HCT116 (cell line): ENCODE measurements around the gene AVP. TPM values are rescaled to one million over a fixed set of nuclear protein-coding genes. Genes with fewer than 3 reads are reported as not detected.

Experiments used
- ATAC-seq: fragments of 200-7000 bp; cut with Tn5 transposase; 2 replicates; pipeline ENCODE4 v1.9.1; 2020; ENCODE audit warnings: mild to moderate bottlenecking, moderate library complexity
- BruUV-seq: library from RNA; stranded (reverse); fragments of 400-500 nt; replicated peaks from 2 replicates; lab custom pipeline; 2021; lab: Mats Ljungman, UMichigan
- CTCF ChIA-PET: fragments of 300-600 bp; sonication (Branson Sonifier 250); formaldehyde crosslinking; loops from one replicate; lab custom pipeline; 2021; ENCODE audit warnings: antibody characterized with exemption; lab: Charles Lee
- POLR2A ChIA-PET: fragments of 300-600, 350-600 bp; sonication (Branson Sonifier 250); formaldehyde crosslinking; loops from one replicate; lab custom pipeline; 2021; ENCODE audit warnings: antibody characterized with exemption; lab: Charles Lee
- RAD21 ChIA-PET, 2 experiments: fragments of 300-600 bp; sonication (Branson Sonifier 250); formaldehyde crosslinking; loops; one replicate each; lab custom pipeline; 2023; ENCODE audit warnings: low total read pairs in 2 of 2; ENCODE audit not compliant: uncharacterized antibody in 2 of 2, unreplicated experiment in 2 of 2, low non-redundant PET in 1 of 2; lab: Charles Lee
- DNase-seq: peaks from one replicate; pipeline ENCODE4 v3.0.0-alpha.2; 2010; ENCODE audit warnings: low read depth, low spot score
- H2AFZ ChIP-seq: fragments of 200-600 bp; shearing (Covaris generic), sonication (generic); 2 replicates; pipeline ENCODE4 v1.6.1; 2017; ENCODE audit warnings: low read depth, mixed run types, mixed read lengths, antibody characterized with exemption, low read length; ENCODE audit not compliant: poor library complexity, severe bottlenecking
- H3K27ac ChIP-seq: 2 replicates; pipeline ENCODE4 v1.5.1; 2012; ENCODE audit warnings: low read depth, low read length
- H3K27me3 ChIP-seq: fragments of 200-600 bp; sonication (generic); 2 replicates; pipeline ENCODE4 v1.6.1; 2016; ENCODE audit warnings: mixed run types, low read length, mixed read lengths; ENCODE audit not compliant: insufficient read depth
- H3K36me3 ChIP-seq, 2 experiments: fragments of 200-500 bp in 1 of 2; fragments of 200-600 bp in 1 of 2; sonication (Bioruptor generic) in 1 of 2; sonication (generic) in 1 of 2; 2 replicates each; pipeline versions ENCODE4 v1.5.1 to v1.6.1; 2014 to 2016; ENCODE audit warnings: low read length in 2 of 2, inconsistent platforms in 1 of 2, mixed read lengths in 1 of 2, mixed run types in 1 of 2; ENCODE audit not compliant: insufficient read depth in 2 of 2, control insufficient read depth in 1 of 2
- H3K4me1 ChIP-seq, 2 experiments: fragments of 200-600 bp in 1 of 2; sonication (generic) in 1 of 2; 2 replicates each; pipeline versions ENCODE4 v1.5.1 to v1.6.1; 2012 to 2017; ENCODE audit warnings: low read length in 2 of 2, inconsistent platforms in 1 of 2, mild to moderate bottlenecking in 1 of 2, mixed read lengths in 1 of 2, mixed run types in 1 of 2, moderate library complexity in 1 of 2; ENCODE audit not compliant: insufficient read depth in 2 of 2, control insufficient read depth in 1 of 2
- H3K4me2 ChIP-seq: fragments of 200-600 bp; sonication (generic); 2 replicates; pipeline ENCODE4 v1.6.1; 2017; ENCODE audit warnings: mixed run types, low read length, mixed read lengths
- H3K4me3 ChIP-seq, 2 experiments: fragments of 200-600 bp in 1 of 2; sonication (generic) in 1 of 2; replicated peaks in 1 of 2; 2 replicates each; pipeline ENCODE4 v1.5.1; 2011 to 2016; ENCODE audit warnings: low read length in 2 of 2, control low read depth in 1 of 2, low read depth in 1 of 2, mild to moderate bottlenecking in 1 of 2, mixed read lengths in 1 of 2, mixed run types in 1 of 2
- H3K79me2 ChIP-seq: fragments of 200-600 bp; sonication (generic); 2 replicates; pipeline ENCODE4 v1.6.1; 2017; ENCODE audit warnings: mild to moderate bottlenecking, mixed run types, low read length, moderate library complexity, mixed read lengths; ENCODE audit not compliant: insufficient read depth
- H3K9ac ChIP-seq: fragments of 200-600 bp; sonication (generic); 2 replicates; pipeline ENCODE4 v1.6.1; 2016; ENCODE audit warnings: low read length, mixed read lengths
- H3K9me2 ChIP-seq: fragments of 200-600 bp; sonication (generic), shearing (Covaris generic); 2 replicates; pipeline ENCODE4 v1.6.1; 2017; ENCODE audit warnings: mixed run types, mild to moderate bottlenecking, moderate library complexity; ENCODE audit not compliant: insufficient read depth
- H3K9me3 ChIP-seq, 2 experiments: fragments of 200-500 bp in 1 of 2; fragments of 200-600 bp in 1 of 2; sonication (Bioruptor generic) in 1 of 2; sonication (generic) in 1 of 2; 2 replicates each; pipeline ENCODE4 v1.6.1; 2014 to 2017; ENCODE audit warnings: low read length in 2 of 2, mixed read lengths in 2 of 2, inconsistent platforms in 1 of 2, low read depth in 1 of 2, mild to moderate bottlenecking in 1 of 2, mixed run types in 1 of 2, moderate library complexity in 1 of 2; ENCODE audit not compliant: control insufficient read depth in 1 of 2, insufficient read depth in 1 of 2
- H4K20me1 ChIP-seq: fragments of 200-600 bp; sonication (generic), shearing (Covaris generic); 2 replicates; pipeline ENCODE4 v1.6.1; 2017; ENCODE audit warnings: mixed run types, mild to moderate bottlenecking, moderate library complexity; ENCODE audit not compliant: insufficient read depth
- CBX3 ChIP-seq: IDR thresholded peaks from 2 replicates; pipeline ENCODE4 v1.6.1; 2012; ENCODE audit warnings: low read depth
- CEBPB ChIP-seq: IDR thresholded peaks from 2 replicates; pipeline ENCODE4 v1.6.1; 2012; ENCODE audit warnings: low read depth
- EGR1 ChIP-seq: IDR thresholded peaks from 2 replicates; pipeline ENCODE4 v1.6.1; 2012; ENCODE audit warnings: low read depth
- ELF1 ChIP-seq: IDR thresholded peaks from 2 replicates; pipeline ENCODE4 v1.6.1; 2012; ENCODE audit warnings: low read depth, borderline replicate concordance
- EZH2 ChIP-seq: fragments of 200-600 bp; sonication (generic); IDR thresholded peaks from 2 replicates; pipeline ENCODE4 v1.6.1; 2017; ENCODE audit warnings: antibody characterized with exemption, mixed run types
- EZH2phosphoT487 ChIP-seq: fragments of 200-600 bp; IDR thresholded peaks from 2 replicates; pipeline ENCODE4 v1.6.1; 2018; ENCODE audit warnings: antibody characterized with exemption, borderline replicate concordance
- FOSL1 ChIP-seq: IDR thresholded peaks from 2 replicates; pipeline ENCODE4 v1.6.1; 2012; ENCODE audit warnings: low read depth
- JUND ChIP-seq: IDR thresholded peaks from 2 replicates; pipeline ENCODE4 v1.6.1; 2012
- POLR2A ChIP-seq: IDR thresholded peaks from 2 replicates; pipeline ENCODE4 v1.7.0; 2011; ENCODE audit warnings: borderline replicate concordance; ENCODE audit not compliant: insufficient read depth, insufficient read length; ENCODE audit errors: extremely low read depth
- POLR2AphosphoS5 ChIP-seq: IDR thresholded peaks from 2 replicates; pipeline ENCODE4 v1.6.1; 2011; ENCODE audit warnings: mild to moderate bottlenecking, low read depth, low read length, moderate library complexity
- RAD21 ChIP-seq: IDR thresholded peaks from 2 replicates; pipeline ENCODE4 v1.6.1; 2012; ENCODE audit warnings: low read depth, mild to moderate bottlenecking
- SIN3A ChIP-seq: IDR thresholded peaks from 2 replicates; pipeline ENCODE4 v1.6.1; 2012; ENCODE audit warnings: low read depth
- SP1 ChIP-seq: IDR thresholded peaks from 2 replicates; pipeline ENCODE4 v1.6.1; 2012; ENCODE audit warnings: low read depth
- SRF ChIP-seq: IDR thresholded peaks from 2 replicates; pipeline ENCODE4 v1.6.1; 2012; ENCODE audit warnings: low read depth
- YY1 ChIP-seq: IDR thresholded peaks from 2 replicates; pipeline ENCODE4 v1.6.1; 2011; ENCODE audit warnings: low read length, low read depth, moderate library complexity, mild to moderate bottlenecking; ENCODE audit not compliant: insufficient replicate concordance; ENCODE audit errors: extremely low read depth
- ZNF274 ChIP-seq: fragments of 200-500 bp; sonication (Bioruptor generic); IDR thresholded peaks from 2 replicates; pipeline ENCODE4 v1.6.1; 2014; ENCODE audit warnings: mild to moderate bottlenecking, low read depth, low read length, inconsistent platforms
- intact Hi-C: fragments of 100-400 bp; cut with micrococcal nuclease; formaldehyde crosslinking; loops from 2 replicates; pipeline ENCODE4 v1.10.0; 2022
- total RNA-seq: library from RNA; stranded (reverse); gene quantifications from one replicate; pipeline ENCODE4 v1.2.1, GENCODE V29; 2021; ENCODE audit not compliant: unreplicated experiment
- TF ChIP-seq, protein P1 (sequence below): IDR thresholded peaks from 2 replicates; pipeline ENCODE4 v1.6.1; 2011; ENCODE audit warnings: mild to moderate bottlenecking, low read length, moderate library complexity; ENCODE audit not compliant: insufficient replicate concordance; ENCODE audit errors: extremely low read depth
- TF ChIP-seq, protein P2 (sequence below): IDR thresholded peaks from 2 replicates; pipeline ENCODE4 v1.6.1; 2012
- TF ChIP-seq, protein P3 (sequence below): IDR thresholded peaks from 2 replicates; pipeline ENCODE4 v1.6.1; 2012

Gene AVP
- total RNA-seq, 1 experiment from 2014 or later, result not detected

DNA sequence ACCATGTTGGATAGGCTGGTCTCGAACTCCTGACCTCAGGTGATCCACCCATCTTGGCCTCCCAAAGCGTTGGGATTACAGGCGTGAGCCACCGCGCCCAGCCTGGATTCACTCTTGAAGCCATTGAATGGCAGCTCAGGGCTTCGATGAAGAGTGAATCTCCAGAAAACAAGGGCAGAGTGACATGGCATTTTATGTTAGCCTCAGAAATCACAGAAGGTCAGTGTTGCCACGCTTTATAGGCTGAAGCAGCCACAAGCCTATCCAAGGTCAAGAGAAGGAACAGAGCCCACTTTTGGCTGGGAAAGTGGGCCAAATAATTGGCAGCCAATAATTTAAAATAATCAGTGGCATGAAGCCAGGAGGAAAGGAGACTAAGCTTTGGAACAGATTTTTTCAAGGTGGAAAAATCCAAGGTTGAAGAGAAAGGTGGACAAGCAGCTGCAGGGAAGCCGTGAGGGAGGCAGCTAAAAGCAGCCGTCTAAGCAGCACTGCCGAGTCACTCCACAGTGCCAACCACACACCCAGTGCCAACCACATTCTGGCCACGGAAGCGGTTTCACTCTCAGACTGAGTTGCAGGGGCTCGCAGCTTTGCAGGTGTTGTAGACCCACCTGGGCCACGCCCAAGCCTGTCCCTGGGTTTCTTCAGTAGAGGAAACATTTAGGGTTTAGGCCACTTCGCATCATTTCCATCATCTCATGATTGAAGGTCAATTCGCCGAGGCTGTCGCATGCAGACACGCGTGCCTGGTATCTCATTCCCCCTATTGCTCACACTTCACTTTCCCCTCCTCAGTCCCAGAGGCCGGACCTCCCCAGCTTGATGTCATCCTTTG lies 17.4 kb upstream of the AVP start:
- CTCF ChIA-PET, result no interaction called here
- no peak for ATAC-seq
- no peaks in the 10 kb centered on the region for H3K4me1 ChIP-seq

DNA sequence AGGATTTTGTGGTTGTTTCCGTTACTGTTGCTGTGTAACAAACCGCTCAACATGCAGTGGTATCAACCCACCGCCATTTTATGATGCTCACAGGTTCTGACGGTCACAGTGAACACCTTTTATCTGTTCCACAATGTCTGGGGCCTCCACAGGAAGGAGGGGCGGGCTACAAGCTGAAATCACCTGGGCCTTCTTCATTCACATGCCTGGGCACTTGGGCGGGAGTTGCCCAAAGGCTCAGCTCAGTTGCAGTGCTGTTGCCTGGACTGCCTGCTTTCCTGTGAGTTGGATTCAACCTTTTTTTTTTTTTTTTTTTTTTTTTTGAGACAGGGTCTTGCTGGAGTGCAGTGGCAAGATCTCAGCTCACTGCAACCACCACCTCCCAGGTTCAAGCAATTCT lies 16.7 kb upstream of the AVP start:
- TF ChIP-seq YY1 (no peak), EGR1 (no peak), SRF (no peak), JUND (no peak), FOSL1 (no peak), POLR2AphosphoS5 (no peak), EZH2phosphoT487 (no peak)
- TF ChIP-seq, protein P1, sequence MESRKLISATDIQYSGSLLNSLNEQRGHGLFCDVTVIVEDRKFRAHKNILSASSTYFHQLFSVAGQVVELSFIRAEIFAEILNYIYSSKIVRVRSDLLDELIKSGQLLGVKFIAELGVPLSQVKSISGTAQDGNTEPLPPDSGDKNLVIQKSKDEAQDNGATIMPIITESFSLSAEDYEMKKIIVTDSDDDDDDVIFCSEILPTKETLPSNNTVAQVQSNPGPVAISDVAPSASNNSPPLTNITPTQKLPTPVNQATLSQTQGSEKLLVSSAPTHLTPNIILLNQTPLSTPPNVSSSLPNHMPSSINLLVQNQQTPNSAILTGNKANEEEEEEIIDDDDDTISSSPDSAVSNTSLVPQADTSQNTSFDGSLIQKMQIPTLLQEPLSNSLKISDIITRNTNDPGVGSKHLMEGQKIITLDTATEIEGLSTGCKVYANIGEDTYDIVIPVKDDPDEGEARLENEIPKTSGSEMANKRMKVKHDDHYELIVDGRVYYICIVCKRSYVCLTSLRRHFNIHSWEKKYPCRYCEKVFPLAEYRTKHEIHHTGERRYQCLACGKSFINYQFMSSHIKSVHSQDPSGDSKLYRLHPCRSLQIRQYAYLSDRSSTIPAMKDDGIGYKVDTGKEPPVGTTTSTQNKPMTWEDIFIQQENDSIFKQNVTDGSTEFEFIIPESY, result no peak
- no peaks in the 10 kb centered on the region for H3K4me1 ChIP-seq

More for the DNA sequence above, 17.4 kb upstream of the AVP start:
- ChIA-PET RAD21 (no interaction called here), POLR2A (no interaction called here)
- H3K9me2 ChIP-seq, result no peaks in the 10 kb centered on the region
- TF ChIP-seq CBX3 (no peak), ELF1 (no peak), EZH2 (no peak), POLR2A (no peak), YY1 (no peak), ZNF274 (no peak), RAD21 (no peak), SIN3A (no peak), SRF (no peak), EGR1 (no peak), CEBPB (no peak), EZH2phosphoT487 (no peak), SP1 (no peak)
- TF ChIP-seq, protein P2, sequence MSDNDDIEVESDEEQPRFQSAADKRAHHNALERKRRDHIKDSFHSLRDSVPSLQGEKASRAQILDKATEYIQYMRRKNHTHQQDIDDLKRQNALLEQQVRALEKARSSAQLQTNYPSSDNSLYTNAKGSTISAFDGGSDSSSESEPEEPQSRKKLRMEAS, result no peak
- TF ChIP-seq, protein P3, sequence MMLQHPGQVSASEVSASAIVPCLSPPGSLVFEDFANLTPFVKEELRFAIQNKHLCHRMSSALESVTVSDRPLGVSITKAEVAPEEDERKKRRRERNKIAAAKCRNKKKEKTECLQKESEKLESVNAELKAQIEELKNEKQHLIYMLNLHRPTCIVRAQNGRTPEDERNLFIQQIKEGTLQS, result no peak
- H3K9ac ChIP-seq, result no peak overlapping the region
- no peak overlapping the region for H3K4me2 ChIP-seq
- no peak for DNase-seq
- H3K27ac ChIP-seq, result no peak overlapping the region
- H3K9me3 ChIP-seq, result no peaks in the 10 kb centered on the region
- no peak overlapping the region for H3K4me3 ChIP-seq
- BruUV-seq, result no TSS peak
- H3K27me3 ChIP-seq, result no peaks in the 10 kb centered on the region
- intact Hi-C loops, result no loop called here
- no peaks in the 10 kb centered on the region for H4K20me1 ChIP-seq
- no peaks in the 10 kb centered on the region for H3K79me2 ChIP-seq
- no peaks in the 10 kb centered on the region for H3K36me3 ChIP-seq
- no peak overlapping the region for H2AFZ ChIP-seq

More for the DNA sequence above, 16.7 kb upstream of the AVP start:
- CTCF ChIA-PET, result no interaction called here
- H3K9ac ChIP-seq, result no peak overlapping the region
- no peaks in the 10 kb centered on the region for H3K9me2 ChIP-seq
- DNase-seq, result no peak
- no peak overlapping the region for H3K27ac ChIP-seq
- H2AFZ ChIP-seq, result no peak overlapping the region
- H3K4me2 ChIP-seq, result no peak overlapping the region
- RAD21 ChIA-PET, result no interaction called here
- no peak overlapping the region for H3K4me3 ChIP-seq
- BruUV-seq, result no TSS peak
- intact Hi-C loops, result no loop called here
- no peaks in the 10 kb centered on the region for H4K20me1 ChIP-seq
- H3K9me3 ChIP-seq, result no peaks in the 10 kb centered on the region
- POLR2A ChIA-PET, result no interaction called here
- no peaks in the 10 kb centered on the region for H3K36me3 ChIP-seq
- H3K27me3 ChIP-seq, result no peaks in the 10 kb centered on the region
- no peak for ATAC-seq
- no peaks in the 10 kb centered on the region for H3K79me2 ChIP-seq
